Measurements from ENCODE around the gene F7.
"Not testable (repeated sequence)": the region's sequence is repeated elsewhere in the genome, so short reads cannot be mapped to it uniquely, and the experiment has no call there.

DNA sequence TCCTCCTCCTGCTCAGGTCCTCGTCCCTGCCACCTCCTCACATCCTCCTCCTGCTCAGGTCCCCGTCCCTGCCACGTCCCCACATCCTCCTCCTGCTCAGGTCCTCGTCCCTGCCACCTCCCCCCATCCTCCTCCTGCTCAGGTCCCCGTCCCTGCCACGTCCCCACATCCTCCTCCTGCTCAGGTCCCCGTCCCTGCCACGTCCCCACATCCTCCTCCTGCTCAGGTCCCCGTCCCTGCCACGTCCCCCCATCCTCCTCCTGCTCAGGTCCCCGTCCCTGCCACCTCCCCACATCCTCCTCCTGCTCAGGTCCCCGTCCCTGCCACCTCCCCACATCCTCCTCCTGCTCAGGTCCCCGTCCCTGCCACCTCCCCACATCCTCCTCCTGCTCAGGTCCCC, 56.4 kb downstream of the F7 start:
- TF ChIP-seq YY1 (IDR thresholded peaks at IDR 0.05; ENCODE audit: insufficient read depth, insufficient read length); SUZ12 (IDR thresholded peaks at IDR 0.05; ENCODE audit: extremely low read depth, insufficient read depth, insufficient read length); ZNF274 (IDR thresholded peaks at IDR 0.05; ENCODE audit: low read depth, low read length): not testable (repeated sequence)
